Measurements from ENCODE around the gene SMCP.

DNA sequence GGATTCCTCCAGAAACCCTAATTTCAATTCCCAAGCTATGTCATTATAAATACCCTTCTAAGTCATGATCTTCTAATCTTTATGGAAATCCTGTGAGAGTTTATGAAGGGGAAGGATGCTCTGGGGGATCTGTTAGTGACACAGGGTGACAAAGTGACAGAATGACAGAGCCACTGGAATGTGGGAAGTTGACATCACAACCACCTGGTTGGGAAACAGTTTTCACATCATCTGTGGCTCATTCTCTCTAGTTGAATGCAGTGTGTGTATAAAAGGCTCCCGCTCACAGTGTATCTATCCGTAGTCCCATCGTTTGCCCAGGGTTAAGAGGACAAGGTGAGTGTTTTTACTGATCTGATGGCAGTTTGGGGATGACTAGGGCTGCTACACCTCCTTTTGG is 18.4 kb upstream of the SMCP start, which contains the start of gene LCE7A:
- TF ChIP-seq, protein P1, sequence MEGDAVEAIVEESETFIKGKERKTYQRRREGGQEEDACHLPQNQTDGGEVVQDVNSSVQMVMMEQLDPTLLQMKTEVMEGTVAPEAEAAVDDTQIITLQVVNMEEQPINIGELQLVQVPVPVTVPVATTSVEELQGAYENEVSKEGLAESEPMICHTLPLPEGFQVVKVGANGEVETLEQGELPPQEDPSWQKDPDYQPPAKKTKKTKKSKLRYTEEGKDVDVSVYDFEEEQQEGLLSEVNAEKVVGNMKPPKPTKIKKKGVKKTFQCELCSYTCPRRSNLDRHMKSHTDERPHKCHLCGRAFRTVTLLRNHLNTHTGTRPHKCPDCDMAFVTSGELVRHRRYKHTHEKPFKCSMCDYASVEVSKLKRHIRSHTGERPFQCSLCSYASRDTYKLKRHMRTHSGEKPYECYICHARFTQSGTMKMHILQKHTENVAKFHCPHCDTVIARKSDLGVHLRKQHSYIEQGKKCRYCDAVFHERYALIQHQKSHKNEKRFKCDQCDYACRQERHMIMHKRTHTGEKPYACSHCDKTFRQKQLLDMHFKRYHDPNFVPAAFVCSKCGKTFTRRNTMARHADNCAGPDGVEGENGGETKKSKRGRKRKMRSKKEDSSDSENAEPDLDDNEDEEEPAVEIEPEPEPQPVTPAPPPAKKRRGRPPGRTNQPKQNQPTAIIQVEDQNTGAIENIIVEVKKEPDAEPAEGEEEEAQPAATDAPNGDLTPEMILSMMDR (conservative IDR thresholded peaks at IDR 0.05; ENCODE audit: low read depth in 2 of 2): no peak
- TF ChIP-seq ETS1 (IDR thresholded peaks at IDR 0.05) (no peak), ZNF331 (CRISPR knock-in tag; IDR thresholded peaks at IDR 0.05; ENCODE audit: low read depth) (no peak), EZH2phosphoT487 (IDR thresholded peaks at IDR 0.05; ENCODE audit: unreplicated experiment) (no peak), POLR2AphosphoS5 (IDR thresholded peaks at IDR 0.05; ENCODE audit: low read depth) (no peak), STAT1 (IDR thresholded peaks at IDR 0.05; ENCODE audit: unreplicated experiment) (no peak), EZH2 (IDR thresholded peaks at IDR 0.05; ENCODE audit: low read depth, unreplicated experiment) (no peak), CREB1 (CRISPR knock-in tag; IDR thresholded peaks at IDR 0.05; ENCODE audit: low read depth) (no peak), JUNB (IDR thresholded peaks at IDR 0.05; ENCODE audit: unreplicated experiment) (no peak)
